Activated B cell treated with CpG ODN at 0.5 μM for 24 hours (primary cell): ENCODE data around the gene OGN. TPM values are rescaled to one million over a fixed set of nuclear protein-coding genes. Genes with fewer than 3 reads are reported as not detected.

Source experiments
- ATAC-seq: fragments of 200-7000 bp; cut with Tn5 transposase; one replicate; pipeline ENCODE4 v1.10.0; 2021; ENCODE audit warnings: low read depth, mild to moderate bottlenecking, moderate library complexity
- CTCF ChIA-PET: fragments of 350-600 bp; sonication (Branson Sonifier 250); formaldehyde crosslinking; loops from one replicate; lab custom pipeline; 2021; ENCODE audit warnings: antibody characterized with exemption; lab: Charles Lee
- POLR2A ChIA-PET: fragments of 350-600 bp; sonication (Branson Sonifier 250); formaldehyde crosslinking; loops from one replicate; lab custom pipeline; 2021; ENCODE audit warnings: antibody characterized with exemption; lab: Charles Lee
- DNase-seq: peaks from one replicate; pipeline ENCODE4 v3.0.0; 2022
- H3K27ac Mint-ChIP-seq: one replicate; pipeline ENCODE4 v1.8.0; 2020; ENCODE audit warnings: mixed read lengths
- H3K27me3 Mint-ChIP-seq: one replicate; pipeline ENCODE4 v1.8.0; 2021; ENCODE audit warnings: mixed read lengths
- H3K36me3 Mint-ChIP-seq: one replicate; pipeline ENCODE4 v1.8.0; 2021; ENCODE audit warnings: low read depth, mixed read lengths
- H3K4me1 Mint-ChIP-seq: one replicate; pipeline ENCODE4 v1.8.0; 2021; ENCODE audit warnings: mixed read lengths
- H3K4me3 Mint-ChIP-seq: one replicate; pipeline ENCODE4 v1.8.0; 2020; ENCODE audit warnings: mild to moderate bottlenecking, mixed read lengths
- H3K9me3 Mint-ChIP-seq: one replicate; pipeline ENCODE4 v1.8.0; 2020; ENCODE audit warnings: mixed read lengths
- CTCF ChIP-seq: fragments of 200-600 bp; IDR thresholded peaks from one replicate; pipeline ENCODE4 v1.8.0; 2022; ENCODE audit warnings: antibody characterized with exemption, mild to moderate bottlenecking
- intact Hi-C: fragments of 100-400 bp; cut with micrococcal nuclease; formaldehyde crosslinking; loops from one replicate; pipeline ENCODE4 v1.15.1; 2024
- total RNA-seq: library from RNA; stranded (reverse); gene quantifications from 2 replicates; pipeline ENCODE4 v1.2.3, GENCODE V29; 2022

OGN gene
- total RNA-seq, 1 donor from 2014 or later: not detected

DNA sequence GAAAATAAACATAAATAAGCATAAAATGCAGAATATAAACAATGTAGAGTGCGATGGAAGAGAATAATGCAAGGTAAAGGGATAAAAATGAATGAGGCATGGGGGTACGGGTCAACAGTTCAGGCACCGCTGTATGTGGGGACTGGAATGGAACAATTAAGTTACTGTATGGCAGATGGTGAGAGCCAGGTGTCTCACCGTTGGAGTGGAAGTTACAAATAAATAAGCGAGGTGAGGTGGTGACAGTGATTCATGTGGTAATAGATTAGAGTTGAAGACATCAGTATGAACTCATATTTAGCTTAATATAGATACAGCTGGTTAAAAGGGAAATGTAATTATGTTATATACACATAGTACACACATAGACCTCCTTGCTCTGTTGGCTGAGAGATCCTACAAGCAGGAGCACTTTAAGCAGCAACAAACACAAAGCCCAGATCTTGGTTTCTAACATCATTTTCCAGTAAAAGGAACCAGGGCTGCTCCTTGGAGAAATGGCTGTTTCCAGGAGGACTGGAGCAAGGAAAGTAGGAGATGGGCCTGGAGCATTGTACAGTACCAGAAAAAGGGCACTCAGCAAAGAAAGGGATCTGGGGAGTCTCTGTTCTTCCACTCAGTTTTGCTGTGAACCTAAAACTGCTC lies 22.2 kb upstream of the OGN start:
- H3K4me3 Mint-ChIP-seq: no peak overlapping the region
- no peak for TF ChIP-seq CTCF
- intact Hi-C loops: no loop called here
- no peaks in the 10 kb centered on the region for H3K27me3 Mint-ChIP-seq
- H3K9me3 Mint-ChIP-seq: no peaks in the 10 kb centered on the region
- ATAC-seq: no peak
- no peaks in the 10 kb centered on the region for H3K36me3 Mint-ChIP-seq
- DNase-seq: no peak
- no peaks in the 10 kb centered on the region for H3K4me1 Mint-ChIP-seq
- CTCF ChIA-PET: no interaction called here
- no peak overlapping the region for H3K27ac Mint-ChIP-seq
- POLR2A ChIA-PET: no interaction called here

GRCh38 chr9:92425474-92425873 lies 21.1 kb upstream of the OGN start:
- TF ChIP-seq CTCF: no peak
- no peak for ATAC-seq
- no peak overlapping the region for H3K4me3 Mint-ChIP-seq
- H3K9me3 Mint-ChIP-seq: no peaks in the 10 kb centered on the region
- intact Hi-C loops: no loop called here
- POLR2A ChIA-PET: no interaction called here
- H3K4me1 Mint-ChIP-seq: no peaks in the 10 kb centered on the region
- no peak overlapping the region for H3K27ac Mint-ChIP-seq
- CTCF ChIA-PET: no interaction called here
- no peaks in the 10 kb centered on the region for H3K36me3 Mint-ChIP-seq
- no peaks in the 10 kb centered on the region for H3K27me3 Mint-ChIP-seq
- no peak for DNase-seq

DNA sequence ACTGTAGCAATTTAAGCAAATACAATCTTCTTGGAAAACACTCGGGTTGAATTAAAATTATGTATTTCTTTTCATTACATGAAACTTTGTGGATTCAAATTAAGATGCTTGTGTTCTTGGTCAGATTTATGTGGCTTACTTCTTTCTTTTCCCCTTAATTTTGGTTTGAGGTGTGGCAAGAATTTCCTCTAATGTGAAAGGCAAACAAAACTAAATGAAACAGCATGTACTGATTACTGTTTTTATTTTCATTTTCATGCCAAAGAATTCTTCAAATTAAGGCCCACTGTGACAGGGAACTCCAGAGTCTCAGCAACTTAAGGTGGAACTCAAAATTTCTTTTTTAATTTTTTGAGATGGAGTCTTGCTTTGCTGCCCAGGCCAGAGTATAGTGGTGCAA lies 20.0 kb upstream of the OGN start, which contains the start of gene OMD:
Gene OMD (minus strand): TSS at position 132 of the 400 bp plus-strand sequence. CDS start 6,913 bp downstream, outside the sequence.
- Mint-ChIP-seq H3K9me3 (no peaks in the 10 kb centered on the region), H3K36me3 (no peaks in the 10 kb centered on the region), H3K27ac (no peak within 1 kb of the TSS), H3K4me3 (no peak within 1 kb of the TSS), H3K4me1 (no peaks in the 10 kb centered on the region), H3K27me3 (no peaks in the 10 kb centered on the region)
- POLR2A ChIA-PET: no interaction called here
- CTCF ChIA-PET: no interaction called here
- TF ChIP-seq CTCF: no peak
- DNase-seq: no peak
- intact Hi-C loops: no loop called here
- ATAC-seq: no peak

GRCh38 chr9:92423612-92424011 lies 19.2 kb upstream of the OGN start:
- no peak overlapping the region for H3K4me3 Mint-ChIP-seq
- POLR2A ChIA-PET: no interaction called here
- H3K9me3 Mint-ChIP-seq: no peaks in the 10 kb centered on the region
- H3K36me3 Mint-ChIP-seq: no peaks in the 10 kb centered on the region
- intact Hi-C loops: no loop called here
- CTCF ChIA-PET: no interaction called here
- no peak overlapping the region for H3K27ac Mint-ChIP-seq
- no peak for ATAC-seq
- no peaks in the 10 kb centered on the region for H3K4me1 Mint-ChIP-seq
- no peak for DNase-seq
- TF ChIP-seq CTCF: no peak
- H3K27me3 Mint-ChIP-seq: no peaks in the 10 kb centered on the region

- no peak overlapping the region for H3K4me3 Mint-ChIP-seq
- no peaks in the 10 kb centered on the region for H3K36me3 Mint-ChIP-seq
- no peak for TF ChIP-seq CTCF
- H3K27ac Mint-ChIP-seq: no peak overlapping the region
- H3K27me3 Mint-ChIP-seq: no peaks in the 10 kb centered on the region
- CTCF ChIA-PET: no interaction called here
- H3K4me1 Mint-ChIP-seq: no peaks in the 10 kb centered on the region
- intact Hi-C loops: no loop called here
- POLR2A ChIA-PET: no interaction called here
- DNase-seq: no peak
- no peaks in the 10 kb centered on the region for H3K9me3 Mint-ChIP-seq
- ATAC-seq: no peak
Observed at GRCh38 chr9:92422611-92423338, 18.4 kb upstream of the OGN start.
